ENCODE measurements around the gene EIF4G3. TPM values are rescaled to one million over a fixed set of nuclear protein-coding genes. Genes with fewer than 3 reads are reported as not detected.

EIF4G3 gene
- polyA plus RNA-seq, 1 of the 3 experiments (the other 2 are of a cell fraction) = 32.0 TPM

DNA sequence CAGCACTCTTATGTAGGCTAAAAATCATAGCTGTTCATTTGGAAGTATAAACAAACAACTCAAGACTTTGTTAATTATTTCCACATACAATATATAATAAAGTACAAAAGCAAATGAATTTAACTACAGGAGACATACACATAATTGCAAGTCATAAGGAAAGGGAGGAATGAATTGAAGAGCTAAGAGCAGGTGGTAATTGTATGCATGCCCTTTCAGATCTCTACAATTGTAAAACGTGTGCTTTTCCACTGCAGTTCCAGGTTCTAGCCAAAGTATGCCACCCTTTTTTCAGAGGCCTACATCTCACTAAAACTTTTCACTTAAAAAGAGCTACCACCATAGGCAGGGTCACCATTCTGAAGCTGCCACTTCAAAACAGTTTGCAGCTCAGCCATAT lies 346.8 kb downstream of the EIF4G3 start:
- CTCF ChIA-PET = interaction anchor here (1.1 to 1.6 kb wide), 3 partner anchors 27 to 402 kb away, joined by 4 to 6 read pairs (median 4); no protein-coding TSS in a partner anchor
- DNase-seq = no peak
- Histone ChIP-seq H3K4me1 (ENCODE audit: control insufficient read depth in 1 of 2, insufficient read depth in 2 of 2, low read depth in 1 of 2, low read length in 1 of 2) (peaks cover 0 to 6% of the 10 kb centered on the region in 2 experiments; a peak in 1 of 4 replicates), H3K36me3 (replicated peaks in 1 of 2; ENCODE audit: control insufficient read depth in 1 of 2, insufficient read depth in 2 of 2, low read length in 1 of 2) (peaks cover 25 to 42% of the 10 kb centered on the region in 2 experiments), H4K20me1 (ENCODE audit: insufficient read depth) (no peaks in the 10 kb centered on the region), H3K79me2 (ENCODE audit: insufficient read depth) (0 out of 2 replicates have a peak, but pooled peaks cover 10% of the 10 kb centered on the region), H3K9ac (no peak overlapping the region), H3K4me2 (no peak overlapping the region), H3K4me3 (ENCODE audit: low read depth in 2 of 2, low read length in 1 of 2) (no peak overlapping the region), H2AFZ (ENCODE audit: low read depth) (no peak overlapping the region), H3K27me3 (ENCODE audit: insufficient read depth) (no peaks in the 10 kb centered on the region), H3K27ac (ENCODE audit: low read depth in 2 of 2, low read length in 1 of 2) (no peak overlapping the region), H3K9me2 (no peaks in the 10 kb centered on the region), H3K9me3 (no peaks in the 10 kb centered on the region), H3F3A (replicated peaks; ENCODE audit: insufficient read depth) (no peaks in the 10 kb centered on the region)
- WGBS (ENCODE audit: low lambda C conversion rate) = 87% methylated on average over 1 of the region's 1 CpG
- TF ChIP-seq JUND (IDR thresholded peaks at IDR 0.05) (no peak), YY1 (IDR thresholded peaks at IDR 0.05; ENCODE audit: low read depth) (no peak), TAF1 (IDR thresholded peaks at IDR 0.05; ENCODE audit: borderline replicate concordance, low read depth, low read length) (no peak), RFX5 (IDR thresholded peaks at IDR 0.05; ENCODE audit: low read length) (no peak), NRF1 (IDR thresholded peaks at IDR 0.05; ENCODE audit: low read depth, low read length) (no peak), ELF1 (IDR thresholded peaks at IDR 0.05) (no peak)
- TF ChIP-seq, protein P1, sequence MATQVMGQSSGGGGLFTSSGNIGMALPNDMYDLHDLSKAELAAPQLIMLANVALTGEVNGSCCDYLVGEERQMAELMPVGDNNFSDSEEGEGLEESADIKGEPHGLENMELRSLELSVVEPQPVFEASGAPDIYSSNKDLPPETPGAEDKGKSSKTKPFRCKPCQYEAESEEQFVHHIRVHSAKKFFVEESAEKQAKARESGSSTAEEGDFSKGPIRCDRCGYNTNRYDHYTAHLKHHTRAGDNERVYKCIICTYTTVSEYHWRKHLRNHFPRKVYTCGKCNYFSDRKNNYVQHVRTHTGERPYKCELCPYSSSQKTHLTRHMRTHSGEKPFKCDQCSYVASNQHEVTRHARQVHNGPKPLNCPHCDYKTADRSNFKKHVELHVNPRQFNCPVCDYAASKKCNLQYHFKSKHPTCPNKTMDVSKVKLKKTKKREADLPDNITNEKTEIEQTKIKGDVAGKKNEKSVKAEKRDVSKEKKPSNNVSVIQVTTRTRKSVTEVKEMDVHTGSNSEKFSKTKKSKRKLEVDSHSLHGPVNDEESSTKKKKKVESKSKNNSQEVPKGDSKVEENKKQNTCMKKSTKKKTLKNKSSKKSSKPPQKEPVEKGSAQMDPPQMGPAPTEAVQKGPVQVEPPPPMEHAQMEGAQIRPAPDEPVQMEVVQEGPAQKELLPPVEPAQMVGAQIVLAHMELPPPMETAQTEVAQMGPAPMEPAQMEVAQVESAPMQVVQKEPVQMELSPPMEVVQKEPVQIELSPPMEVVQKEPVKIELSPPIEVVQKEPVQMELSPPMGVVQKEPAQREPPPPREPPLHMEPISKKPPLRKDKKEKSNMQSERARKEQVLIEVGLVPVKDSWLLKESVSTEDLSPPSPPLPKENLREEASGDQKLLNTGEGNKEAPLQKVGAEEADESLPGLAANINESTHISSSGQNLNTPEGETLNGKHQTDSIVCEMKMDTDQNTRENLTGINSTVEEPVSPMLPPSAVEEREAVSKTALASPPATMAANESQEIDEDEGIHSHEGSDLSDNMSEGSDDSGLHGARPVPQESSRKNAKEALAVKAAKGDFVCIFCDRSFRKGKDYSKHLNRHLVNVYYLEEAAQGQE (IDR thresholded peaks at IDR 0.05; ENCODE audit: low read depth, low read length) = no peak
- TF ChIP-seq, protein P2, sequence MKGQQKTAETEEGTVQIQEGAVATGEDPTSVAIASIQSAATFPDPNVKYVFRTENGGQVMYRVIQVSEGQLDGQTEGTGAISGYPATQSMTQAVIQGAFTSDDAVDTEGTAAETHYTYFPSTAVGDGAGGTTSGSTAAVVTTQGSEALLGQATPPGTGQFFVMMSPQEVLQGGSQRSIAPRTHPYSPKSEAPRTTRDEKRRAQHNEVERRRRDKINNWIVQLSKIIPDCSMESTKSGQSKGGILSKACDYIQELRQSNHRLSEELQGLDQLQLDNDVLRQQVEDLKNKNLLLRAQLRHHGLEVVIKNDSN (IDR thresholded peaks at IDR 0.05; ENCODE audit: borderline replicate concordance, low read depth) = no peak
- POLR2A ChIA-PET = interaction anchor here (1.0 kb wide), 1 partner anchor 17 kb away, joined by 3 read pairs; no protein-coding TSS in a partner anchor

DNA sequence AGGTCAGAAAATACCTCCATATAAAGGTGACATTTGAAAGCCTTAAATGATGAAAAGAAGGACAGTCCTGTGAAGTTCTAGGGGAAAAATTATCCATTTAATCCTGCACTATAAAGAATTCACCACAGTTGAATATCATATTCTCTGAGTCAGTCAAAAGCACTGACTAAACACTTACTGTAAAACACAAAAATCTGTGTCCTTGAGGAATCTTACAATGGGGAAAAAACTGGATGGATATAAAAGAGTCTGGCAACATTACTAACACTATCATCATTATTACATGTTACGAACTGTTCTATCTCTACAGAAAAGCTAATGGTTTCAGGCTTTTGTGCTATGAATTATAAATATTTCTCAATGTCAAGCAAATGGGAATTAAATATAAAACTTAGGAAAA lies 347.2 kb downstream of the EIF4G3 start:
- 93% methylated on average over 1 of the region's 1 CpG for WGBS (ENCODE audit: low lambda C conversion rate)
- Histone ChIP-seq H4K20me1 (ENCODE audit: insufficient read depth) (no peaks in the 10 kb centered on the region), H3K4me1 (ENCODE audit: control insufficient read depth in 1 of 2, insufficient read depth in 2 of 2, low read depth in 1 of 2, low read length in 1 of 2) (peaks cover 0 to 6% of the 10 kb centered on the region in 2 experiments; a peak in 1 of 4 replicates), H3K27me3 (ENCODE audit: insufficient read depth) (no peaks in the 10 kb centered on the region), H3K9me3 (no peaks in the 10 kb centered on the region), H3K4me2 (no peak overlapping the region), H3K79me2 (ENCODE audit: insufficient read depth) (0 out of 2 replicates have a peak, but pooled peaks cover 10% of the 10 kb centered on the region), H3F3A (replicated peaks; ENCODE audit: insufficient read depth) (no peaks in the 10 kb centered on the region), H3K27ac (ENCODE audit: low read depth in 2 of 2, low read length in 1 of 2) (no peak overlapping the region), H2AFZ (ENCODE audit: low read depth) (no peak overlapping the region), H3K9me2 (no peaks in the 10 kb centered on the region), H3K4me3 (ENCODE audit: low read depth in 2 of 2, low read length in 1 of 2) (no peak overlapping the region), H3K36me3 (replicated peaks in 1 of 2; ENCODE audit: control insufficient read depth in 1 of 2, insufficient read depth in 2 of 2, low read length in 1 of 2) (peaks cover 29 to 45% of the 10 kb centered on the region in 2 experiments), H3K9ac (no peak overlapping the region)
- ChIA-PET POLR2A (no interaction called here), CTCF (interaction anchor here (1.1 to 1.6 kb wide), 3 partner anchors 27 to 402 kb away, joined by 4 to 6 read pairs (median 4); no protein-coding TSS in a partner anchor)
- DNase-seq = no peak
- TF ChIP-seq, protein P3, sequence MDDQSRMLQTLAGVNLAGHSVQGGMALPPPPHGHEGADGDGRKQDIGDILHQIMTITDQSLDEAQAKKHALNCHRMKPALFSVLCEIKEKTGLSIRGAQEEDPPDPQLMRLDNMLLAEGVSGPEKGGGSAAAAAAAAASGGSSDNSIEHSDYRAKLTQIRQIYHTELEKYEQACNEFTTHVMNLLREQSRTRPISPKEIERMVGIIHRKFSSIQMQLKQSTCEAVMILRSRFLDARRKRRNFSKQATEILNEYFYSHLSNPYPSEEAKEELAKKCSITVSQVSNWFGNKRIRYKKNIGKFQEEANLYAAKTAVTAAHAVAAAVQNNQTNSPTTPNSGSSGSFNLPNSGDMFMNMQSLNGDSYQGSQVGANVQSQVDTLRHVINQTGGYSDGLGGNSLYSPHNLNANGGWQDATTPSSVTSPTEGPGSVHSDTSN (IDR thresholded peaks at IDR 0.05) = no peak
- TF ChIP-seq SMC3 (IDR thresholded peaks at IDR 0.05; ENCODE audit: low read depth, low read length) = no peak
- TF ChIP-seq GATA2 (CRISPR knock-in tag; IDR thresholded peaks at IDR 0.05) = no peak
- no peak for TF ChIP-seq RFX5 (IDR thresholded peaks at IDR 0.05; ENCODE audit: low read length)
- no peak for TF ChIP-seq GABPA (IDR thresholded peaks at IDR 0.05; ENCODE audit: low read depth)
- TF ChIP-seq, protein P1 (IDR thresholded peaks at IDR 0.05; ENCODE audit: low read depth, low read length) = no peak
- TF ChIP-seq RCOR1 (IDR thresholded peaks at IDR 0.05; ENCODE audit: low read length) = no peak
- no peak for TF ChIP-seq YY1 (IDR thresholded peaks at IDR 0.05; ENCODE audit: low read depth)
- TF ChIP-seq NRF1 (IDR thresholded peaks at IDR 0.05; ENCODE audit: low read depth, low read length) = no peak
- TF ChIP-seq NFIC (IDR thresholded peaks at IDR 0.05; ENCODE audit: borderline replicate concordance) = no peak
- no peak for TF ChIP-seq EZH2phosphoT487 (IDR thresholded peaks at IDR 0.05; ENCODE audit: borderline replicate concordance, low read depth)
- TF ChIP-seq, protein P4, sequence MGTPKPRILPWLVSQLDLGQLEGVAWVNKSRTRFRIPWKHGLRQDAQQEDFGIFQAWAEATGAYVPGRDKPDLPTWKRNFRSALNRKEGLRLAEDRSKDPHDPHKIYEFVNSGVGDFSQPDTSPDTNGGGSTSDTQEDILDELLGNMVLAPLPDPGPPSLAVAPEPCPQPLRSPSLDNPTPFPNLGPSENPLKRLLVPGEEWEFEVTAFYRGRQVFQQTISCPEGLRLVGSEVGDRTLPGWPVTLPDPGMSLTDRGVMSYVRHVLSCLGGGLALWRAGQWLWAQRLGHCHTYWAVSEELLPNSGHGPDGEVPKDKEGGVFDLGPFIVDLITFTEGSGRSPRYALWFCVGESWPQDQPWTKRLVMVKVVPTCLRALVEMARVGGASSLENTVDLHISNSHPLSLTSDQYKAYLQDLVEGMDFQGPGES (IDR thresholded peaks at IDR 0.05; ENCODE audit: low read depth, low read length) = no peak
